SU-DHL-6 (cell line): ENCODE results near the gene USP46.

ENCODE experiments used
- EZH2phosphoT487 ChIP-seq: fragments of 200-600 bp; sonication (generic), shearing (Covaris generic); conservative IDR thresholded peaks from 2 replicates; pipeline ENCODE4 v1.6.1; 2018; ENCODE audit warnings: mild to moderate bottlenecking, antibody characterized with exemption, low read length, moderate library complexity, mixed read lengths
- TF ChIP-seq, protein P1 (sequence below): fragments of 200-600 bp; sonication (generic); IDR thresholded peaks from one replicate; pipeline ENCODE4 v1.5.1; 2017; ENCODE audit warnings: antibody characterized with exemption, mild to moderate bottlenecking, low read length, moderate library complexity; ENCODE audit not compliant: insufficient read depth, poor library complexity, severe bottlenecking

- TF ChIP-seq, protein P1, sequence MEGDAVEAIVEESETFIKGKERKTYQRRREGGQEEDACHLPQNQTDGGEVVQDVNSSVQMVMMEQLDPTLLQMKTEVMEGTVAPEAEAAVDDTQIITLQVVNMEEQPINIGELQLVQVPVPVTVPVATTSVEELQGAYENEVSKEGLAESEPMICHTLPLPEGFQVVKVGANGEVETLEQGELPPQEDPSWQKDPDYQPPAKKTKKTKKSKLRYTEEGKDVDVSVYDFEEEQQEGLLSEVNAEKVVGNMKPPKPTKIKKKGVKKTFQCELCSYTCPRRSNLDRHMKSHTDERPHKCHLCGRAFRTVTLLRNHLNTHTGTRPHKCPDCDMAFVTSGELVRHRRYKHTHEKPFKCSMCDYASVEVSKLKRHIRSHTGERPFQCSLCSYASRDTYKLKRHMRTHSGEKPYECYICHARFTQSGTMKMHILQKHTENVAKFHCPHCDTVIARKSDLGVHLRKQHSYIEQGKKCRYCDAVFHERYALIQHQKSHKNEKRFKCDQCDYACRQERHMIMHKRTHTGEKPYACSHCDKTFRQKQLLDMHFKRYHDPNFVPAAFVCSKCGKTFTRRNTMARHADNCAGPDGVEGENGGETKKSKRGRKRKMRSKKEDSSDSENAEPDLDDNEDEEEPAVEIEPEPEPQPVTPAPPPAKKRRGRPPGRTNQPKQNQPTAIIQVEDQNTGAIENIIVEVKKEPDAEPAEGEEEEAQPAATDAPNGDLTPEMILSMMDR = no peak
- TF ChIP-seq EZH2phosphoT487 = no peak
These were observed 80.2 kb downstream of the USP46 start for GRCh38 chr4:52578951-52579350.
